ENCODE data around the gene VPS4B. TPM values are rescaled to one million over a fixed set of nuclear protein-coding genes. Genes with fewer than 3 reads are reported as not detected.

Gene VPS4B
- total and polyA plus RNA-seq, 2 of the 8 experiments (the other 6 are each of a cell fraction or from before 2014, with no cell fraction given): 7.2 to 45.3 TPM

GRCh38 chr18:63422864-63423304 is 608 bp upstream of the VPS4B start:
- peak overlapping the region; percentile 77; the same call in 1 of the 2 replicates for H2AFZ ChIP-seq (ENCODE audit: low read length)
- POLR2A ChIA-PET (ENCODE audit: partially characterized antibody): interaction anchor here (0.6 to 2.4 kb wide), 7 partner anchors 9 to 88 kb away, joined by 3 to 21 read pairs (median 4); partner anchors contain the start of gene KDSR

More at GRCh38 chr18:63422864-63423304, 608 bp upstream of the VPS4B start:
- Histone ChIP-seq H4K91ac (replicated peaks; ENCODE audit: insufficient read length, low read length) (no peak overlapping the region), H3K23ac (ENCODE audit: insufficient read length) (no peak overlapping the region), H2BK120ac (replicated peaks; ENCODE audit: low read depth, low read length) (no peak overlapping the region), H3K23me2 (ENCODE audit: low read depth, low read length) (peaks cover 9% of the 10 kb centered on the region), H3K79me2 (ENCODE audit: control insufficient read depth in 1 of 2, insufficient read depth in 2 of 2, low read length in 2 of 2) (peaks cover 13 to 39% of the 10 kb centered on the region in 2 experiments), H3K4me1 (replicated peaks in 1 of 4; ENCODE audit: control insufficient read depth in 3 of 4, insufficient read depth in 4 of 4, low read length in 3 of 4) (peaks cover 0 to 3% (median 0%) of the 10 kb centered on the region in 4 experiments; a peak in 1 of 7 replicates), H3K4me3 (ENCODE audit: extremely low read depth in 1 of 4, insufficient read depth in 2 of 4, low read depth in 3 of 4, low read length in 4 of 4) (peak overlapping the region; percentile 83 to 98 (median 91)), H4K20me1 (replicated peaks in 1 of 2; ENCODE audit: control insufficient read depth in 1 of 2, insufficient read depth in 2 of 2, low read length in 2 of 2) (peaks cover 3 to 8% of the 10 kb centered on the region in 2 experiments), H3K18ac (ENCODE audit: extremely low read depth, low read length) (peak overlapping the region; percentile 19), H3K27me3 (replicated peaks in 1 of 4; ENCODE audit: control insufficient read depth in 3 of 4, extremely low read depth in 1 of 4, insufficient read depth in 3 of 4, low read length in 3 of 4) (no peaks in the 10 kb centered on the region), H3K36me3 (ENCODE audit: control insufficient read depth in 2 of 4, insufficient read depth in 4 of 4, low read length in 3 of 4) (peaks cover 0 to 1% (median 0%) of the 10 kb centered on the region in 4 experiments; a peak in 3 of 8 replicates), H3K14ac (ENCODE audit: insufficient read length) (no peak overlapping the region), H3K4ac (replicated peaks; ENCODE audit: insufficient read length, low read depth, low read length) (peak overlapping the region; percentile 36), H3K4me2 (ENCODE audit: insufficient read depth in 1 of 2, low read depth in 2 of 2, low read length in 2 of 2) (peak overlapping the region; percentile 83 to 85), H3K79me1 (ENCODE audit: low read depth, low read length) (peaks cover 10% of the 10 kb centered on the region; the same call in 1 of the 2 replicates), H4K8ac (ENCODE audit: extremely low read depth, insufficient read depth, low read length) (peak overlapping the region; percentile 97), H4K5ac (ENCODE audit: insufficient read length, low read depth, low read length) (peak overlapping the region; percentile 13), H3K27ac (ENCODE audit: low read depth, low read length) (peak overlapping the region; percentile 92), H2BK12ac (ENCODE audit: low read depth, low read length) (peak overlapping the region; percentile 3; the same call in 1 of the 2 replicates), H2AK5ac (ENCODE audit: low read depth, low read length) (no peak overlapping the region; the same call in 1 of the 2 replicates), H2BK15ac (ENCODE audit: low read length) (no peak overlapping the region), H3K9me3 (ENCODE audit: insufficient read depth in 2 of 2, low read depth in 1 of 2, low read length in 1 of 2) (no peaks in the 10 kb centered on the region), H3K56ac (replicated peaks; ENCODE audit: insufficient read length, low read depth, low read length) (peak overlapping the region; percentile 34), H2BK5ac (ENCODE audit: low read depth, low read length) (peak overlapping the region; percentile 62), H3K9ac (replicated peaks in 1 of 4; ENCODE audit: extremely low read depth in 1 of 4, low read depth in 3 of 4, low read length in 3 of 4) (peak overlapping the region; percentile 92 to 94 (median 92)), H2BK20ac (ENCODE audit: low read length) (no peak overlapping the region)
- 4% methylated on average over 26 of the region's 26 CpGs; no CpG with 5 or more reads in 1 of the 2 experiments for WGBS, 2 experiments (ENCODE audit: extremely low coverage in 1 of 2, insufficient coverage in 1 of 2, insufficient read length in 1 of 2, insufficient replicate concordance in 2 of 2, low coverage in 1 of 2, low lambda C conversion rate in 2 of 2, missing lambda C conversion rate in 1 of 2)
- DNase-seq (ENCODE audit: low read depth in 1 of 2, low spot score in 2 of 2) (no peak), FAIRE-seq (no peak)
- CTCF ChIA-PET (ENCODE audit: partially characterized antibody): interaction anchor here (0.8 to 2.5 kb wide), 6 partner anchors 12 to 17 kb away, joined by 3 to 8 read pairs (median 6); no protein-coding TSS in a partner anchor
- TF ChIP-seq SAP30 (IDR thresholded peaks at IDR 0.05; ENCODE audit: insufficient read depth, insufficient replicate concordance, low read length) (no peak), POLR2AphosphoS5 (IDR thresholded peaks at IDR 0.05; ENCODE audit: low read depth, low read length) (peak; percentile 71; the same call in 1 of the 2 replicates), SP2 (IDR thresholded peaks at IDR 0.05; ENCODE audit: low read length) (no peak), CHD2 (IDR thresholded peaks at IDR 0.05; ENCODE audit: low read length) (no peak), E2F6 (IDR thresholded peaks at IDR 0.05) (peak; percentile 56), TAF1 (IDR thresholded peaks at IDR 0.05; ENCODE audit: low read depth, low read length) (peak; percentile 64), PHF8 (conservative IDR thresholded peaks at IDR 0.05; ENCODE audit: low read depth, low read length) (no peak; the same call in 1 of the 2 replicates)

Measured in H1 (cell line).